Dedifferentiated amniotic fluid mesenchymal stem cell (primary cell): ENCODE data around the gene PODXL2.

Source experiments
- DNase-seq: peaks from one replicate; pipeline ENCODE4 v3.0.0-alpha.2; 2016; ENCODE audit errors: extremely low spot score

Gene PODXL2

DNA sequence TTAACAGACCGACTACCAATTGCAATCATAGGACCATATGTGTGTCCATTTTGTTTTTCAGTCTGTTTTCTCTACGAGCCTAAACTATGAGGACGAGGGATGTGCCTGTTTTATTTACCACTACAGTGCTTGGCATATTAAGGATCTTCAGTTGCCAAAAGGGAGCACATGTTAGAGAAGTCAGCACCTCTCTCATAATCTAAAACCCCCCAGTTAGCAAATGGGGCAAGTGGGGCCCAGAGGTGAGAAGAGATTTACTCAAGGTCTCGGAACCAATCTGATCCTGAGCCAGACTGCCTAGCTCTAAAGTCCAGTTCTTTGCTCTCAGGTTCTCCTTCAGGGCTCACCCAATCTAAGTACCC is 578 bp upstream of the PODXL2 start:
- DNase-seq, result no peak

DNA sequence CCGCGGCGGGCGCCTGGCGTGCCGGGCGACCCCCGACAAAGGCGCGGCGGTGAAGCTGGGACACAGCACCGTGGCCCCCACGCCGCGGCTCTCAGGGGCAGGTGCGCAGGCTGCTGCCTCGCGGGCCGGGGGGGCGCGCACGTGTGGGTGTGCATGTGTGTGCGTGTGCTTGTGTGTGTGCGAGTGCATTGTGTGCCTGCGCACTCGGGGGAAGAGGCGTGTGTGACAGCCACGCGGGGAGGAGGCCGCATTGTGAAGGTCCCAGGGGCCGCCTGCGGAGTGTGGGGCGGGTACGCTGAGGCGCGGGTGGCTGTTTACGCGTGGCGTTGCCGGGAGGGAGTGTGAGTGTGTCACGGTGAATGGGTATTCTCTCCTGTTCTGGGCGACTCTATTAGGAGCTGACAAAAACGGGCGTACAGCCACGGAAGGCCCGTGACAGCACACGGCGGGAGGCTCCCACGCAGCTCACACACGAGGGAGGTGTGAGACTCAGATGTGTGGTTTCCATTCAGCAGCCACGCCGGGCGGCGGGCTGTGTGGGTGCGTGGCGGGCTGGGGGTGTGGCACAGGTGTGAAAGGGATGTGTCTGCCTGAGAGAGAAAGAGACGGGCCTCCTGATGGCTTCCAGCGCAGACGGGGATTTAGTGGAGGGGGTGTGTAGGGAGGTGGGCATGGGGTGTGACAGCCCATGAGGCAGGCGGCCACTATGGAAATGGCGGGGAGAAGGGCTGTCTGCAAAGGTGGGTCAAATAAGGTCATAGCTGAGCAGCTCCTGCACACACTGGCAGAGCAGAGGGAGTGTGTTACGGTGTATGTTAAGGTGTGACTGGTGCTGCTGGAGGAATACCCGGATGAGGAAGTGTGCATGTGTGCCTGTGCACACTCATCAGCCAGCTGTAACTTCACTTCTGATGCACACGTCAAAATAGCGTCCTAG is 750 bp downstream of the PODXL2 start:
- DNase-seq, result no peak

DNA sequence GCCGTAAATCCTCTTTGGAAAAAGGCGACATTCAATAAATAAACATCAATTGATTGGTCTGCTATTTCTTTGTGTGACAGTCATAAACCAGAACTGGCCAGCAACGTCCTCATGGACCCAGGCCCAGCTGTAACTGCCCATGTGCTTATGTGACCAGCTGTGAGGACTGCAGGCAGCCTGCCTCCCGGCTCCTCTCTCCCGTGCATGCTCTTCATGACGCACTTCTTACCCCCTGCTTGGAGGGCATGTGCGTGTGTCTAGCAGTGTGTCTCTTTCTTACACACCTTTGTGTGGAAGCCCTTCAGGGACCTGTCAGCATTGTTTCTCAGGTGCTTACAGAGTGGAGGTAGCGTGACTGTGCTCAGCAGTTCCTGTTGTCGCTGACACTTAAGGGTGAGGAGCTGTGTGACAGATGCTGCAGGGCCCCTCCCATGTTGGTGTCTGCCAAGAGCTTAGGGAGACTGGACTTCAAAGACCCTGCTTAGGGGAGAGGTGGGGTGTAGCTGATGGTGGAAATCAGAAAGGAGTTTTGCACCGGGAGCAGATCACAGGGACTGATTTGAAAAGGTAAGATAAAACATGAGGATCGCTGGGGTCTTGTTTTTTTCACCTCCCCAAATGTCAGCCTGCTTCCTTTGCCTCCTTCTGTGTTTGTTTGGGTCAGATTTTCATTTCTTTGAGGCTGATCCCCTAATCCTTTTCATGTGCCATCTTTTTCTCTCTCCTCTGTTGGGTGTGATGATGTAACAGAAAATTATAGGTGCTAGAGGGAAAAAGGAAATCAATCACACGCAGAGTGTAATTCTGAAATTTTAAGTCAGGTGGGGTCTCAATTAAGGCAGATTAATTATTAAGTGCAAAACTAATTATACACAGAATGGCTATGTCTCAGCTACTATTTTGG is 2.1 kb downstream of the PODXL2 start:
- DNase-seq, result no peak

DNA sequence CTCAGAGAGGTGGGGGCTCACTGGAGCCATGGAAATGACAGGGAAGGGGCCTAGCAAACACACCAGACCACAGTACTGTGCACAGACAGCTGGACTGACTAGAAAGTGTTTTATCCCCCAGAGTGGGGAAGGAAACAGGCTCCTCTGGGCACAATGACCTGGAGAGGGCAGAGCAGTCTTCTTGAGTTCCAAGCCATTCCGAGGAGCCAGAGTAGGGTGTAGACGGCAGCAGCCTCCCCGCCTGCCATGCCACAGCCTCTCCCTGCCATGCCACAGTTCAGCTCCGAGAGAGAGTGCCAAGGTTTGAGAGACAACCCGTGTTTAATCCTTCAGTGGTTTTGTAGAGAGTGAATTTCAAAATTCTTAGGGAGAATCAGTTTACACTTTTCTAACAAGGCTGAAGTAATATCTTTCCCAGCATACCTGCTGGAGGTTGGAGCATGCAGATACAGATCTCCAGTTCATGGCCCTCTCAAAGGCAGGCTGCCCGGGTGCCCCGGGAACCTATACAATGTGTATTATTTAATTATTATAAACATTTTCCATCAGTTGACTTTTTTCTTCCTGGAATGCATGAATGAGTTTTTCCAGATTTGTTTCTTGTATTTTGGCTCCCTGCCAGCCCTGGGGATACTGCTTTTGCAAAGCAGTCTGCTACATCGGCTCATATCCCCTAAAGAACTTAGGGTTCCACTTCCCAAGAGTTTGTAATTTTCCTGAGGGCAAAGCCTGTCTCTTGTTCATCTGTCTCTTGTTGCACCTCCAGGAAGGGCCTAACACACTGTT is 3.2 kb downstream of the PODXL2 start:
- DNase-seq, result no peak

DNA sequence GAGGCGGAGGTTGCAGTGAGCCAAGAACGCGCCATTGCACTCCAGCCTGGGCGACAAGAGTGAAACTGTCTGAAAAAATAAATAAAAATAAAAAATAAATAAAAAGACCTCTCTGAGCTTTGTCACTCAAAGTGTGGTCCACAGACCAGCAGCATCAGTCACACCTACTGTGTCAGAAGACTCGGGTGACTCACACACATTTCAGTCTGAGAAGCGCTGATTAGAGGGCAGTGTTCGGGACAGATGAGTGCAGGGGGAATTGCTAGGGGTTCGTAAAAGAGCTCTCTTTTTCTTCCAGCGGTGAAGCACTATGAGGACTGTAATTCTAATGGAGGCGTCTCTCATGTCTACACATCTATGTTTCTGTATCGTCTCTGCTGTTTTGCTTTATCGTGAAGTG is 5.7 kb downstream of the PODXL2 start:
- DNase-seq, result no peak

DNA sequence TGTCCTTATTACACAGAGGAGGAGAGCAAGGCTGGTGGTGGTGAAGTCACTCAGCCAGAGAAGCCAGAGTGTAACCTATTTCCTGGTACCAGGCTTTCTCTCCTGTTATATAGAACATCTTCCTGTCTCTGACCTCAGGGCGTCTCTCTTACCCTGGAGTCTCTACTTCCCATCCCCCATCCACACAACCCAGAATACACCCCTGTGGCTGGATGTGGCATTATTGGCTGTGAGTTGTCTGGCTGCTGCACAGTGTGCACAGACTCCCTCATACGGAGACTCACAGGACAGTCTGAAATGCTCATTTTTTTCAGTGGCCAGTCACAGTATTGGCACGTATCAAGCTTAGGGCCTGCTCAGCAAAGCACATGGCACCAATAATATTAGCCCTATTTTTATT is 8.6 kb downstream of the PODXL2 start:
- no peak for DNase-seq

DNA sequence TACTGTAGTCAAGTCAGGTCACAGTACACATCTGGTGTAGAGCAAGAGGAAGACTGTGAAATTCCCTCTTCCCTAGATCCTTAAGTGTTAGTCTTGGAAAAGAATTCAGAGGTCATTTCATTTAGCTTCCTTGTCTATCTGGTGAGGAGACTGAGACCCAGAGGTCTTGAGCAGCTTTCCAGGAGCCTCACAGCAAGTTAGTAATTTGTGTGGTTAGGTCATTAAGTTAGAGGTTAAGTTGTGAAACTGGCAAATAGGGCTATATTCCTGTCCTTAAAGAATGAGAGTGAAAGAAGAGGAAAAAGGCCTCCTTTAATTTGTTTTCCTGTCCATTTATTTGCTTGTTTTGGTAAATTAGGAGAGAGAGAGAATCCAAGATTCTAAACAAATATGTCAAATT is 9.0 kb downstream of the PODXL2 start:
- no peak for DNase-seq

DNA sequence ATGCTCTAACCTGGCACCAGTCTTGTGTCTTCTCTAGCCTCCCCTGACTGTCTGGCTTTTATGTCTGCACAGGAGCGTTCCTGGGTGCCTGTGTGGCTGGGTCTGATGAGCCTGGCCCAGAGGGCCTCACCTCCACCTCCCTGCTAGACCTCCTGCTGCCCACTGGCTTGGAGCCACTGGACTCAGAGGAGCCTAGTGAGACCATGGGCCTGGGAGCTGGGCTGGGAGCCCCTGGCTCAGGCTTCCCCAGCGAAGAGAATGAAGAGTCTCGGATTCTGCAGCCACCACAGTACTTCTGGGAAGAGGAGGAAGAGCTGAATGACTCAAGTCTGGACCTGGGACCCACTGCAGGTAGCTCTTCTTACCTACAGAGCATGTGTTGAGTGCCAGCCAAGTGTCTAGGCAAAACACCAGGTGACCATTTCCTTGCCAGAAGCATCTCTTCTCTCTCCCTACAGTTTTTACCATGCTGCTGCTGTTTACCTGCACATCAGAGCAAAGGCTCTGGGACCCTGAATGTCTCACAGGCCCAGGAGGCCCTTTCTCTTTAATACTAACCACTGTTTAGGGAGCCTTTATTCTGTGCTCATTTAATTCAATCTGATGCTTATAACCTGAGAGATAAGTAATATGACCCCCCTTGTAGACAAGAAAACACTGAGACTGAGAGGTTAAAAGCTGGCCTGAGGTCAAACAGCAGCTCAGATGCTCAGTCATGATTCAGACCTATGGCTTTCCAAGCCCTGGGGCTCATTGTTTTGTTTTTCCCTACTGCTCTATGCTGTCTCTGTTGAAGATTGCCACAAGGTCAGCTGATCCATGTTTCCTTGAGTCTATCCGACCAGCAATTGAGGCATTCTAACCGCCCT is 10.4 kb downstream of the PODXL2 start:
- peak; percentile 31 for DNase-seq

DNA sequence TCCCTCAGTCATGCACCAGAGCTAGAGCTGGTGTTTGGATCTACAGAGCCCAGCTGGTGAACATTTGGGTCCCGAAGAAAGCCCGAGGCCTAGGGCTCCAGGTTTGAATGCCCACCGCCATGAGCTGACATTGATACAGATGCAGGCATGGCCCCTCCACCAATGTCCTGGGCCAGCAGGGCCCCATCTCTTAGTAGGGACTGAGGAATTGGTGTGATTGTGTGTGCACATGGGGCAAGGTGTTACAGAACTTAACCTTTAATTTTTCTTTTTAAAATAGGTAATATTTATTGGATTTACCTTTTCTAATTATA is 11.0 kb downstream of the PODXL2 start:
- no peak for DNase-seq

DNA sequence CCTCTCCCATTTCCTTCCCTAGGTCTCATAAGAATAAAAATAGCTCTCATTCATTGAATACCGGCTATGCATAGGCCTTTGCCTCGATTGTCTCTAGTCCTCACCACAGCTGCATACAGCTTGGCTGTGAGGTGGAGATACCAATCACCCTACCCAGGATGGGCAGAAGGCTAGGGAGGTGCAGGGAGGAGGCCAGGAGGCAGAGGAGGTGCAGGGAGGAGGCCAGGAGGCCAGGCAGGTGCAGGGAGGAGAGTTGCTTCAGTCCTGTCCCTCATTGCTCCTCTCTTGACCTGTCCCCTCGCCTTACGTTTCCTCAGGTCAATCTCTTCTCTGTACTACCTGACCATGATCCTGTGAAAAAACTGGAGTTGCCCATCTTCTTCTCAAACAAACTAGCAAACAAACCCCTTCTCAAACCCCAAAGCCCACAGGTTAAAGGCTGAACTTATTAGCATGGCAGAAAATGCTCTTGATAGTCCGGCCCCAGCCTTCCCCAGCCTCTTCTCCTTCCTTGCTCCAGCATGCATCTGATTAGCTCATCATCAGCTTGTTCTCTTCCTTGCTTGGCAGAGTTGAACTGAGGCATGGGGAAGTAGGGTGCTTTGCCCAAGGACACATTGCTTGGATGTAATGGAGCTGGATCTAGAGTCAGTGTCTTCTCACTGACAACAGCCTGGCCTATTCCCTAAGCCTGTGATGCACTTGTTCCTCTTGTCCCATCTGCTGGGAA is 15.8 kb downstream of the PODXL2 start:
- DNase-seq, result no peak

DNA sequence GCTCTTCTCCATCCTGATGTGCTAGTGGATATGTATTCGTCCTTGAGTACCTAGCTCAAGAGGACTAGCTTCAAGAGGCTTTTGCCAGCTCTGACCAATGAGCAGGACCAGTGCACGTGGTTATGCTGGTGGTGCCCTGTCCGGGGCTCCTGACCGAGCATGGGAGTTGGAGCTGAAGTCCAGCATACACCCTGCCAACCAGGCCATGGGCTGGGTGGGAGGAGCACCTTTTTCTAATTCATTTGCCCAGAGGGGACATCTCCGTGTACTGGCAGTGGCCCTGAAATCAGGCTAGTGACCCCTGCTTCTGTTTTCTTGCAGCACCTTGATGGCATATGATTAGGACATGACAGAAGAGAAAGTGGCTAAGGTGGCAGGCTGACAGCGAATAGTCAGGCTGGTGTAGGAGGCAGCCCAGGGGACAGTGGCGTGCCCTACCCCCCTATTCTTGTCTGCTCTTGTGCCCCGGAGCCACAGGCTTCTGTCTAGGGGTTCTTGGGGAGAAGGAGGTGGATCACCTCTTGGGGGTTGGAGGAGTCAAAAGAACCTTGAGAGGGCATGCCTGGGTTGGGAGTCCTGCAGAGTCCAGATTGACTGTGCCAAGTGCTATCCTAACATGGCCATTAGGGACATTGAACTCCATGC is 16.5 kb downstream of the PODXL2 start:
- no peak for DNase-seq

DNA sequence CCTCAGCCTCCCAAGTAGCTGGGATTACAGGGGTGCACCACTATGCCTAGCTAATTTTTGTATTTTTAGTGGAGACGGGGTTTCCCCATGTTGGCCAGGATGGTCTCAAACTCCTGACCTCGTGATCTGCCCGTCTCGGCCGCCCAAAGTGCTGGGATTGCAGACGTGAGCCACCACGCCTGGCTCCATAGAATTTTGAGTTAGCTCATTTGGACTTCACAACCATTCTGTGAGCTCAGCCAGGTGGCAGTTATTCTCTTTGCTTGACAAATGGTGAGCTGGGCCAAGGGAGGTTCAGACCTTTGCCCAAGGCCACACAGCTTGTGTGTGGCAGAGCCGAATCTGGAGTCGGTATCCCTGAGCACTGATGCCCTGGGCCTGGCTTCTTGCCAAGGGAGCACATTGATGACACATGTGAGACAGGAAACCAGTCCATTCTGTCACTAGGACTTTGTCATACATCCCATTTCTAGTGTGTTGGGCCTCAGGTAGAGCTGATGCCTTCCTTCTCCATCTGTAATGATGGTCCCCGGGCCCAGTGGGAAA is 17.6 kb downstream of the PODXL2 start:
- DNase-seq, result no peak

DNA sequence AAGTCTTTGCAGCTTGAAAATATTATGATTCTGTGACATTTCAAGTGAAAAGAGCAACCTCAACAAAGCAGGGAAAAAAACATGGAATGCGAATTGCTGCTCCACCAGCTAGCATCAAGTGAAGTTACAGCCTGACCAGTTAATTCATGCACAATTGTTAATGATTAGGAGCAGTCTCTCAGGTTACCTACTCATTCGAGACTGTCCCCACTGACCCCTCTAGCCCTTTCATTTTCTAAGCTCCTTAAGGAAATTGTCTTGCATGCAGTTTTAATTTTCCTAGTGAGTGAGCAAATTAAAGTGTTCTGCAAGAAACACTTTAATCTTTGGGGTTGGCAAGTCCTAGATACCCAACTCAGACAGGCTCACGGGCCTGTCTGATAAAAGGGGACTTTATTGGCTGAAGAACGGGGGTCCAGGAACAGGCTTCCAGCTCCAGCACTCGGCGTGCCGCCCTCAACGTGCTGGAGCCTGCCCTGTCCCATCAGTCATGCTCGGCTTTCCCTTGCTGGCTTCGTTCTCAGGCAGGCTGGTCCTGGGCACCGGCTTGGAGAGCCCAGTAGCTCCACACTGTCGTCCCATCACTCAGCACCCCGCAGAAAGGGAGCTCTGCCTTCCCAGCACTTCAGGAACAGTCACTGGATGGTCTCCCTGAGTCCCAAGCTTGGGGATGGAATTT is 18.3 kb downstream of the PODXL2 start:
- no peak for DNase-seq

DNA sequence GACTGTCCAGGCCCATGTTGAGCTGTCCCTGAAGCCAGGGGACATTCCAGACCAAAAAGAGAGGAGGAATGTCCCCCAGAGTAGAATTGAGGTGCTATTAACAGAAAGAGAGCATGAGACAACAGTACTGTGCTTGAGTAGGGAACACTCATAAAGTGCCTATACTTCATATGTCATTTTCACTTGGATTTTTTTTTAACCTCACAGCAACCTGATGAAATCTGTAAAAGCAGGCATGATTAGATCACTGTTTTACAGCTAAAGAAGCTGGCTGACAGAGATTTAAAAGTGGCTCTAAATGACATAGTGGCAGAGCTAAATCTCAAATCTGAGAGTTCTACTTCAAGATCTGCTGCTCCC is 18.8 kb downstream of the PODXL2 start:
- DNase-seq, result no peak

DNA sequence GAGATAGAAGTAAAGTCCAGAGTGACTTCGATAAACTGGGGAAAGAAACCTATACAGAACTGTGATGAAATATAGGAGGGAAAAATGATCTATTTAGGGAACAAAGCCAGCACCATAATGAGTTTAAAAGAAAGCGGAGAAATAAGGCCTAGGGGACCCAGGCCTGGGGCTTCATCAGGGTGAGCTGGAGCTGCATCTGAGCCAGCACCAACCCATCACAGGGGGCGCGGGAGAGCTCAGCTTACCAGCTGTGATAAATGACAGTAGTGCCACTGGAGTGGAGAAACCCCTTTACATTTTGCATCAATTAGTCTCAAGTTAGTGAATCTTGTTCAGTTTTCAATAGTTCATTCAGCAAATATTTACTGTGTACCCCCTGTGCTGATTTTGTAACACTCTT is 21.3 kb downstream of the PODXL2 start:
- no peak for DNase-seq

DNA sequence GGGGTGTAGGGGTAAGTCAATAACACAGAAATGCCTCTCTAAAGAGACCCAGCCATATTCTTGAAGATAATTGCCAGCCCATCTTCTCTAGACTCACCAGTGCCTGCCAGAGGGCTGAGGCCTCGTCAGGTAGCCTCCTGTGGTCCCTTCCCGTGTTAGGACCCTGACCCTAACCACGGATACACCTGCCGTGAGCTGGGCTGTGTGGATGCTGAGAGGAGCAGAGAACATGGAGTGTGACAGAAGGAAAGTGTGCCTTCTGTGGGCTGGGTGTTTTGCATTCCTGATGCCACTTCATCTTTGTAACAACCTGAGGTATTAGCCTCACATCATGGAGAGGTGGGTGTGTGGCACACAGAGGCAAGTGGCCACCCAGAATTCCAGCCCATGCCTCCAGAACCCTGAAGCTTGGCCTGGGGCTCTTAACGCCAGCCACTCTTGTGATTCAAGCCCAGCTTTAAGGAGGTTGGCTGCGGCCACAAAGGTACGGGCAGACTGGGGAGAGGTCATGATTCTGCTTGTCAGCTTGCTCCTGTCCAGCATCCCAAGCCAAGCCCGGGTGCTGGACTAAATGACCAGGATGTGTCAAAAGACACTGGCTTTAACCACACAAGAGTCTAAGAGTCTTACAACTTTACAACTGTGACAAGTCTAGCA is 22.7 kb downstream of the PODXL2 start:
- DNase-seq, result no peak

DNA sequence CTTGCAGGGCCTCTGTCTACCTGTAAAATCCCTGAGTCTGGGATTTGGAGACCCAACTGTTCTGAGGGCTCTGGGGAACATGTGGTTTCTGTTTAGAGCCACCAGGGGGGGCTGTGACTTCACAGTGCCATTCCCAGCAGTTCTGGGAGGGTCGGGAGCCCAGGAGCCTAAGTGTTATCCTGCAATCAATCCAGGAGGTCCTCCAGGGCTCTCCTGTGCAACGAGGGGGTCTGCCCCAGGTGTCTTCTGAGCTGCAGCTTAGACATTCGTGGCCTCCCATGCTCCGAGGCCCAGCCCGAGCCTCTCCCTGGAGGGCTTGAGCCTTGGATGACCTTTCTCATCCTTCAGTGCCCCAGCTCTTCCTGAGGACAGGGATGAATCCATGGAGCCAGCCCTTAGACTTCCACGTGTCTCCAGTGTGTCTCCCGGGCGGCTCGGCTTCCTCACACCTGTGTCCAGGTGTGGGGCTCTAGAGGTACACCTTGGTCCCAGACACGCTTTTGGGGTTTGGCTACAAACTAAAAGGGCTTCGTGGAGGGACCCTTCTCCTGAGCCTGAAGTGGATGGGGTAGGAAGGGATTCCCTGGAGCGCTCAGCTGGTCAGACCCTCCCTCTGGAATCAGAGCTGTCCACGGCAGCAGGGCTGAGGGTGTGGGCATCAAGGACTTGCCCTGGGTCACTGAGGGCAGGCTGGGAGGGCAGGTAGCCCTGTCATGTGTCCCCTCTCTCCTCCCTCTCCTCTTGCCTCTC is 23.4 kb downstream of the PODXL2 start:
- peak; percentile 45 for DNase-seq

DNA sequence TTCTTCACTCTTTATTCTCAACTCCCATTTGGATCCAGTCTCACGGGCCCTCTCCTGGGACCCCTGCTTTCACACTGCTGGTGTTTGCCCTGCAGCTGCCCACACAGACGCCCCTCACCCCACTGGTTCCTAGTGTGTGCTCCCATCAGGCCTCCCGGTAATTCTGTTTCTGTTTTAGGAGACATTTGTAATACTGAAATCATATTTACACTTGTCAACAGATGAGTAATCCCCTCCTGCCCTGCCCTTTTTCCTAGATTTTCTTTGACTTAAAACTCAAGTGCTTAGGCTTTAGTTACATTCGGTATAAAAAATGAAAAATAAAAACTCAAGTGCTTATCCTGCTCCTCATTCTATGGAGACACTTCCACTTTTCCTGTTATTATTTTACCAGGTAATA is 25.4 kb downstream of the PODXL2 start:
- DNase-seq, result no peak
